Dedifferentiated amniotic fluid mesenchymal stem cell (primary cell): ENCODE measurements around the gene CBY2.
"Not testable (repeated sequence)": the region's sequence is repeated elsewhere in the genome, so short reads cannot be mapped to it uniquely, and the experiment has no call there.

ENCODE experiments used
- DNase-seq: peaks from one replicate; pipeline ENCODE4 v3.0.0-alpha.2; 2016; ENCODE audit errors: extremely low spot score

The CBY2 gene, protein sequence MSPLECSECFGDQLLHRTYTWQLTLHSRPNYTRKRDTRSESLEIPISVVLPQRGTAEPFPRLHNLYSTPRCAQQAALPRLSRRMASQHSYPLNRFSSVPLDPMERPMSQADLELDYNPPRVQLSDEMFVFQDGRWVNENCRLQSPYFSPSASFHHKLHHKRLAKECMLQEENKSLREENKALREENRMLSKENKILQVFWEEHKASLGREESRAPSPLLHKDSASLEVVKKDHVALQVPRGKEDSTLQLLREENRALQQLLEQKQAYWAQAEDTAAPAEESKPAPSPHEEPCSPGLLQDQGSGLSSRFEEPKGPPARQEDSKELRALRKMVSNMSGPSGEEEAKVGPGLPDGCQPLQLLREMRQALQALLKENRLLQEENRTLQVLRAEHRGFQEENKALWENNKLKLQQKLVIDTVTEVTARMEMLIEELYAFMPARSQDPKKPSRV

DNA sequence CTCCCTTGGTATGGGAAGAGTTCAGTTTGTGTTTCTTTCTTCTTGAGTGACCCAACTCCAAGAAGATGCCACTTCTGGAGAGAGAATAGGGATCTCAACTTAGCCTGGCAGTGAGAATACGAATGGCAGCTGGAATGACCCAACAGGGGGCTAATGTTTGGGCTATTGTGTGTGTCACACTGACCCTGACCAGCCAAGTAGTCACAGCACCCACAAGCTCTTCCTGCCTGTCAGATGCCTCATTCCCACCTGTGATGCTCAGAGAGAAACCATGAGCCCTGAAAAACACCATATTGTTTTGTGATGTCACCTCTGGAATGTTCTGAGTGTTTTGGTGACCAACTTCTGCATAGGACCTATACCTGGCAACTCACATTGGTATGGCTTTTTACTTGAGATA, at the start of gene CBY2:
TSS of gene CBY2 (plus strand) at position 233 of the 400 bp plus-strand sequence. CDS start at position 304, 71 bp downstream.
- DNase-seq = no peak

DNA sequence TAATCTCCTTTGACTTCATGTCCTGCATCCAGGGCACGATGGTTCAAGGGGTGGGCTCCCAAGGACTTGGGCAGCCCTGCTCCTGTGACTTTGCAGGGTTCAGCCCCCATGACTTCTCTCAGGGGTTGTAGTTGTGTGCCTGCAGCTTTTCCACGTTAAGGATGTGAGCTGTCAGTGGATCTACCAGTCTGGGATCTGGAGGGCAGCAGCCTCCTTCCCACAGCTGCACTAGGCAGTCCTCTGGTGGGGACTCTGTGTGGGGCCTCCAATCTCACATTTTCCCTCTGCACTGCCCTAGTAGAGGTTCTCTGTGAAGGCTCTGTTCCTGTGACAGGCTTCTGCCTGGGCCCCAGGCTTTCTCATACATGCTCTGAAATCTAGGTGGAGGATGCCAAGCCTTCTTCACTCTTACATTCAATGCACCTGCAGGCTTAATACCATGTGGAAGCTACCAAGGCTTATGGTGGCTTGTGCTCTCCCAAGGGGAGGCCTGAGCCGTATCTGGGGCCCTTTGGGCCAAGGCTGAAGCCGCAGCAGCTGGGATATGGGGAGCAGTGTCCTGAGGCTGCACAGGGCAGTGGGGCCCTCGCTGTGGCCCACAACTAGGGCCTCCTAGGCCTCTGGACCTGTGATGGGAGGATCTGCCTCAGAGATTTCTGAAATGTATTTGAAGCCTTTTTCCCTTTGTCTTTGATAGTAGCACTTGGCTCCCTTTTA, 47.3 kb upstream of the CBY2 start:
- no peak for DNase-seq

DNA sequence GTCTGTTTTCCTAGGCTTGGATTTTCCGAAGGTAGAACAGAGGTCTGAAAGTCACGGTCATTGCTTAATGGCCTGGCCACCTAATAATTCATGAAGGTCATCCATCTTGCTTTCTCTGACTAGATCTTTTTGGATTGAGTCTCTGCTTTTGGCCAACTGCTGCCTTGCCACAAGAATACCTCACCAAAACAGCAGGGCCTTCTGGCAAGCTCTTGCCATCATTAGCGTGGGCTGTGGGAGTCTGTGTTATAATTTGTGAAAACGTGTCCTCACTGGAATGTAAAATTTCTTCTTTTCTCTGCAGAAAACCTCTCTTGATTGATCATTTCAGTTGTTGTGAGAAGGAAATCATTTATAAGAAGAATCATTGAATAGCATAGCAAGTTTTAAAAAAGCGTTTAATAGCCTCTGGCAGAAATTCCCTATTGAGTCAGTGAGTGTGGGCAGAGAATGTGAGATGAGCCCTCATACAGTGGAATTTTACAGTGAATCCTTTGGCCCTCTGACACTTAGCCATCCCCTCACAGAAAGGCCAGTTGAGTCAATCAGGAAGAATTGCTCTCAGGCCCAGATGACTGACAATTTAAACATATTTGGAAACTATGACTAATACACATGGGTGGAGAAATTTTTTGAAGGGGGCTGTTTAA, 43.4 kb upstream of the CBY2 start:
- DNase-seq = peak; percentile 48

DNA sequence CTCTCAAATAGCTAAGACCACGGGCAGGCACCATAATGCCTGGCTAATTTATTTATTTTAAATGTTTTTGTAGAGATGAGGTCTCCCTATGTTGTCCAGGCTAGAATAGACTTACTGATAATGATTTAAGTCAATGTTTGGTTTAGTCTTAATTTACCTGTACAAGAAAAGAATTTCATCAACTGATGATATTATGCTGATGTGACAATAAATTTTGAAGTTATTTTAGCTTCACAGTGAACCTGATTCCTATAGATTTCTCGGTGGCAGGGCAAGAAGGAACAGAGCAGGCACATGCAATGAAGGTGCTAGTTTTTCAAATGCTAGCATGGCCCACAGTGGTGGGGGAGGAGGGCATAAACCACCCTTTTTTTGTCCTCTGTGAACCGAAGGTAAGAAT, 42.6 kb upstream of the CBY2 start:
- no peak for DNase-seq

DNA sequence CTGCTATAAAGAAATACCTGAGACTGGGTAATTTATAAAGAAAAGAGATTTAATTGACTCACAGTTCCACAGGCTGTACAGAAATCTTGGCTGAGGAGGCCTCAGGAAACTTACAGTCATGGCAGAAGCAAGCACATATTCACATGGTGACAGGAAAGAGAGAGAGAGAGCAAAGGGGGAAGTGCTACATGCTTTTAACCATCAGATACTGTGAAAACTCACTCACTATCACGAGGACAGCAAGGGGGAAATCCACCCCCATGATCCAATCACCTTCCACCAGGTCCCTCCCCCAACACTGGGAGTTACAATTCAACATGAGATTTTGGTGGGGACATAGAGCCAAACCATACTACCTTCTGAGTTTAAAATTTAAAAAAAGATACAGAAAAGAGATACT, 41.7 kb upstream of the CBY2 start:
- not testable (repeated sequence) for DNase-seq

DNA sequence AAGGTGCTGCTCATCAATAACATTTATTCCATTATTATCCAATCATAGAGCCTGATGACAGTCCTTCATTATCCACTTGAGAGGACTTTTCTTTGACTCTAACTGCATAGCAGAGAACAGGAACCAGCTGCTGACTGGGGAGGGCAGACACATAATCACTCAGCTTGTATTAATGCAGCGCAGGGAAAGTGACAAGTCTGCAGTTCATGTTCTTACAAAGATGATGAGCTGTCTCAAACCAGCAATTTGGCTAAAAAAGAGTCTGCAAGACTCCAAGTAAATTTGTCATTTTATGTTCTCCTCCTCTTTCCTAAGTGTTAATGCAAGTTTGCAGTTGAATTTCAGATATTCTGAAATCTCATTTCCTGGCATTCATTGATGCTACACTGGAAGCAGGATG, 40.0 kb upstream of the CBY2 start:
- DNase-seq = no peak

DNA sequence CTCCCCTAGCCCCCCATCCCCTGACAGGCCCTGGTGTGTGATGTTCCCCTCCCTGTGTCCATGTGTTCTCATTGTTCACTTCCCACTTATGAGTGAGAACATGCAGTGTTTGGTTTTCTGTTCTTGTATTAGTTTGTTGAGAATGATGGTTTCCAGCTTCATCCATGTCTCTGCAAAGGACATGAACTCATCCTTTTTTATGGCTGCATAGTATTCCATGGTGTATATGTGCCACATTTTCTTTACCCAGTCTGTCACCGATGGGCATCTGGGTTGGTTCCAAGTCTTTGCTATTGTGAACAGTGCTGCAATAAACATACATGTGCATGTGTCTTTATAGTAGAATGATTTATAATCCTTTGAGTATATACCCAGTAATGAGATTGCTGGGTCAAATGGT, 39.2 kb upstream of the CBY2 start:
- not testable (repeated sequence) for DNase-seq

DNA sequence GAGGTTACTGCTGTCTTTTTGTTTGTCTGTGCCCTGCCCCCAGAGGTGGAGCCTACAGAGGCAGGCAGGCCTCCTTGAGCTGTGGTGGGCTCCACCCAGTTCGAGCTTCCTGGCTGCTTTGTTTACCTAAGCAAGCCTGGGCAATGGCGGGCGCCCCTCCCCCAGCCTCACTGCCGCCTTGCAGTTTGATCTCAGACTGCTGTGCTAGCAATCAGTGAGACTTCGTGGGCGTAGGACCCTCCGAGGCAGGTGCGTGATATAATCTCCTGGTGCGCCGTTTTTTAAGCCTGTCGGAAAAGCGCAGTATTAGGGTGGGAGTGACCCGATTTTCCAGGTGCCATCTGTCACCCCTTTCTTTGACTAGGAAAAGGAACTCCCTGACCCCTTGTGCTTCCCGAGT, 32.5 kb upstream of the CBY2 start:
- not testable (repeated sequence) for DNase-seq

DNA sequence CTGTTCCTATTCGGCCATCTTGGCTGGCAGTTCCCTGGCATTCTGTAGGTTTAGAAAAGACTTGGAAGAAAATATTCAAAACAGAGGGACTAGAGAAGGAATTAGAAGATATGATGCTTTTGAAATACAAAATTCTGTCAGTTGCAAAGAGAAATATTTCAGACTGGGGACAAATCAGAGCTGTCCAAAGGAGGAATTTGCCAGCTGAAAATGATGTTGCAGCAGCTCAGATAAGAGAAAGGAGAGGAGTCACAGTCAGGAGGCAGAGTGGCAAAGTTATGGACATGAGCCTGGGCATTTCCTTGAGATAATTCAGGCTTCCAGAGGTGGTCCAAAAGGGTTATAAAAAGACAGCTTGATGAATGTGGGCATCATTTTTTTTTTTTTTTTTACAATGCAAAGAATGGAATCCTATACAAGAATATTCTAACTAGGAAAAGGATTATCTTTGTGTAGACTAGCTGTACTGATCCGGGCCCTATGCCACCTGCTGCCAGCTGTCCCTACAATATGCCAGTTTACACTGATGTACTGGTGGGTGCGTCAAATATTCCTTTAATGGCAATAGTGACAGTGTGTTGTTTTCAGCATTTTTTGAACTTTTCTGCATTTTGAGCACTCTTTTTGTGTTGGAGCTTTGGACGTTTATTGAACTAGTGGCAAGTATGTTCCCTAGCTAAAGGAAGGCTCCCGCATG, 31.8 kb upstream of the CBY2 start:
- DNase-seq = no peak

DNA sequence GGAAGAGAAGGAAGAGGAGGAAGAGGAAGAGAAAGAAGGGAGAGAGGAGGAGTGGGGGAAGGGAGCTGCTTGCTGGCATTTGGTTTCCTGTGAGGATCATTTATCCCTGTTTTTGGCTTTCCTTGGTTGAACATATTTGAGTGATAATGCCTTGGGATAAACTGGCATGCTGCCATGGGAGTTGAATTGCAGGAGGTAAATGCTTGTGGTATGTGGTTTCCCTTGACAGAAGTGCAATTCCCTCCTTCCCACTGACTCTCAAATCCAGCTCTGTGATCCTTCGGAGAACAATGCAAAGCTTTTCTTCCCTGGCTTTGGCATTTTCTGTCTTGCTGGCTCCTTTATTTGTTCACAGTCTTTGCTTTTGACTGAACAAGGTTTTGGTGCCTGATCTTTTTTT, 27.2 kb upstream of the CBY2 start:
- DNase-seq = peak; percentile 69

DNA sequence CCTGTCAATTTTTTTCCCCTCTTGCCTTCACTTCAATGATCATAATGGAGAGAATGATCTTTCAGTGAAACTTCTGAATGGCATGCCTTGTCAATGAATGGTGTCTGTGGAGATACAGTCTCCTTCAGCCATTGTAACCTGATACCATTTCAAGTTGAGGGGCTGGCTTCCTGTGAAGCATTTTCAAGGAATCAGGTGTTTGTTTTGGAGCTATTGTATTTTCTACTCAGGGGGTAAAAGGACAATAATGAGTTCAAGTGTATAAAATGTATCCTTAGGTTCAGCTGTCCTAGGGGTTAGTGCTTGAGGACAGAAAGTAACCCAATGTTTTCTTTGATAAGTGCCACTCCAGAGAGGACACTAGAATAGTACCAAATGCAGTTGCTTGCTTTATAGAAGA, 23.8 kb upstream of the CBY2 start:
- no peak for DNase-seq

DNA sequence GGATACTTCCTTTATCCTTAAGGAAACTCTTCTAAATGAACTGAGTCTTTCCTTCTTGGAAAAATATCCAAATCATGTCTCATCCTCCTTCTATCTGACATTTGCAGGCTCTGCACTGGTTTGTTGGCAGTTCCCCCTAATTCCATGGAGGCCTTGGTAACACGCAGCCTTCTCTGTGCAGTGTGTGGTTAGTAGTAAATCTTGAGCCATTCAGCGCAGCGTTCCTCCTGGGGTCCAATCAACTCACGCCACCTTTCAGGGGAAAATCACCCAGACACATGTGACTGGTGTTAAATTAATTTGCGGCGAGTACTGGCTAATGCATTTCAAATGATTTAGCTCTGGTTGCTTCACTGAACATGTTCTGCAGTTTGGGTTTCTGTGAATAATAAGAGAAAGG, 21.0 kb upstream of the CBY2 start:
- DNase-seq = no peak

DNA sequence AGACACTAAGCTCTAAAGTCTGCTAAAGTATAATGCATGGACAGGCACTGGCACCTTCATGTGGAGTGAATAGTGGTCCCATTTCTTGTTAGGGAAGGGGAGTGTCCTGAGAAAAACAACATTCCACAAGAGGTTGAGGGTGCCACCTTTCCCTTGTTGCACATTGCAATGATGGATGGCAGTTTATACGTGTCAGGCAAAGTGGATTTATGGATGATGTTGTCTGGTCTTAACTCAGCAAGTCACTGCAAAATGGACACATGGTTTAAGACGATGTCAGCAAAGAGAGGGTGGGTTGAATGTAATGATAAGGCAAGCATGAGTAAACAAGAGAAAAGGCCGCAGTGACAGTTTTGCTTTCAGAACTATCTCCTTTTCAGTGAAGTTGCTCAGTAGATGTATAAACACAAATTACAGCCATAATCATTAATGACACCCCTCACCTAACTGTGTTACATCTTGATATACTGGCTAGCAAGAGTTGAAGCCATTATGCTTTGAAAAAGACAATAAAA, 19.6 kb upstream of the CBY2 start:
- no peak for DNase-seq

DNA sequence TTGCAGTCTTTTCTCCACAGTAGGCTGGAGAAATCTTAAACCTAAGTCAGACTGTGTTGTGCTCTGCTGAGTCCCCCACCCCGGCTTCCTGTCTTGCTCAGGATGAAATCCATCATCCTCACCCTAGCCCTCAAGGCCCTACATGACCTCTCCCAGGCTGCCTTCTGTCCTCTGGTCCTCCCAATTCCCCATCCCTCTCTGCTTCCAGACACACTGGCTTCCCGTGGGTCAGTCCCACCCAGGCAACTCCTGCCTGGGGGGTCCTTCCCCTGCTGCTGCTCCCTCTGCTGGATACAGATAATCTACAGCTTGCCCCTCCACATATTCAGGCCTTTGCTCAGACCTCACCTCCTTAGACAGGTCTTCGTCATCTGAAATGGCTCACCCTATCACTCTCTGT, 18.4 kb upstream of the CBY2 start:
- DNase-seq = no peak

DNA sequence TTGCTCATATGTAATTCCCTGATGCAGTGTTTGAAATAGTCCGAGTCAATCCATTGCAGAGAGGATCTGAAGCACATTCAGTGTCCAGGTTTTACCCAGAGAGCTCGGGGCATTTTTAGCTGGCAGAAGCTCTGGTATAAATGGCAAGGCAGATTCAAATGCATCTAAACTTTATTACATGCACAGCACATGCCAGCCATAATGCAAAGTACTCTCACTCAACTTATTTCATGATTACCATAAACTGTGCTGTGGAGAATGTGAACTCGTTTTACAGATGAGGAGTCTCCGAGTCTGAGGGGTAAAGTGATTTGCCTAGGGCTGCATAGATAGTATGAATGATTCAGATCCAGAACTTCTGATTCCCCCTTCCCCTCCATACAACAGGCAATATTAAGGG, 13.5 kb upstream of the CBY2 start:
- DNase-seq = no peak

DNA sequence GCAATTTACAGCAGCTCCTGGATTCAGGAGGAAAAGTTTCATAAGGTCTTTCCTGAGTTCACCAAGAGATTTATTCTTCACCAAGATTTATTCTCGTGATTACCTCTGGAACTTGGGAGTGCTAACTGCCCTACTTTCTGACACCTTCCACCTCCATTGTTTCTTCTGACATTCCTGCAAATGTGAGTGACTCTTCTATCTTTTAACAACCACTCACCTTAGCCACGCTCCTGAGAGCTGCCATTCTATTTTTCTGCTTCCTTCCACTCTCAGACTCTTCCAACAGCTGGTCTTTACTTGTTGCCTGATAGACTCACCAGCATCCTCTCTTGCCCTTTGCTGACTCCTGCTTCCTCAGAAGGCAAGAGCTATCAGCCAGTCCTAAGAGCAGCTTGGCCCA, 11.5 kb upstream of the CBY2 start:
- no peak for DNase-seq

DNA sequence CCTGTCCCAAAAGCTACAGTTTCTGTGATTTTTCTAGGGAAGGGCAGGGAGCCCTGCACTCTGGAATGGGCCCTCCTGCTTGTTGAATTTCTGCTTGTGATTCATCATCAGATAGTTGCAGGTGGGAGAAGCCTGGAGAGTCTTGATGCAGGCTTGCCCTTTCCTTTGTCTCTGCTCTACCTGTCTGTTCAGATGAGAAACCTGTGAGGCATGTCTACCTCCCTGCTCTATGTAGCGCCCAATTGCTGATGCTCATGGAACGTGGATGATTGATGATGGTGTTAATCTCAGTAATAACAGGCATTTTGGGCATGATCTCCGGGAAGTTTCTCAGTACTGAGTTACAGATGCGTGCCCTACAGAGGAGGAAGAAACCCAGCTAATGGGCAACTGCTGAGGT, 10.9 kb upstream of the CBY2 start:
- DNase-seq = no peak

DNA sequence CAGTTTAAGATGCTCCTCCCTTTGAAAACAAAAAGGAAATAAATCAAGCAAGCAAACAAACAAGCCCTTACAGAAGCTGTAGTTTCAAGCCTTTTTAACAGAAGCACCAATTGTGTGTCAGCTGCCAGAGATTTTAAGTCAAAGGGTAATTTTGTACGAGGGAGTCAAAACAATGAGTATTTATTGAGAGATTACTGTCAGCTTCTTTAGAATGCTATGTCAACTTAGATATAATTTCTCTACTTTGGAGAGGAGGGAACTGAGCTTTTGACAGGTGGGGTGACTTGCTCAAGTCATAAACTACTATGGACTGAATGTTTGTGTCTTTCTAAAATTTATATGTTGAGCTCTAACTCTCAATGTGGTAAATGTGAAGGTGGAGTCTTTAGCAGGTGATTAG, 10.5 kb upstream of the CBY2 start:
- DNase-seq = no peak

DNA sequence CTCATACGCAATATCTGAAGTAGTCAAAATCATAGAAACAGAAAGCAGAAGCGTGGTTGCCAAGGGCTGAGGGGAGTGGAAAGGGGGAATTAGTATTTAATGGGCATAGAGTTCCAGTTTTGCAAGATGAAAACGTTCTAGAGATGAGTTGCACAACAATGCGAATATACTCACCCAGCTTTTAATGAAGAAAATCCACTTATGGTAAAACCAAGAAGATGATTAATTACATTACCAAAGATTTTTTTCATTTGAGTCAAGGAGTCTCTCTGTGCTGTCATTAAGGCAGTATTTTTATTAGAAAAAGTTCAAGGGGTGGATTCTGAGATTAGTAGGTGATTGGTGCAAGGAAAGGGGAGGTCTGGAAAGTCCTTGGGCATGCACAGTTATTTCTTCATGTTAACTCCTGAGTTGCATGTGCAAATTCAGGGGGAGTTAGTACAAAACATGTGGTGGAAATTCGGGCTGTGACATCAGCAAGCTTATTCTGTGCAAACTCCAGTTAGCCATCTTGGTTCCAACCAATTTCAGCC, 6.9 kb upstream of the CBY2 start:
- no peak for DNase-seq

DNA sequence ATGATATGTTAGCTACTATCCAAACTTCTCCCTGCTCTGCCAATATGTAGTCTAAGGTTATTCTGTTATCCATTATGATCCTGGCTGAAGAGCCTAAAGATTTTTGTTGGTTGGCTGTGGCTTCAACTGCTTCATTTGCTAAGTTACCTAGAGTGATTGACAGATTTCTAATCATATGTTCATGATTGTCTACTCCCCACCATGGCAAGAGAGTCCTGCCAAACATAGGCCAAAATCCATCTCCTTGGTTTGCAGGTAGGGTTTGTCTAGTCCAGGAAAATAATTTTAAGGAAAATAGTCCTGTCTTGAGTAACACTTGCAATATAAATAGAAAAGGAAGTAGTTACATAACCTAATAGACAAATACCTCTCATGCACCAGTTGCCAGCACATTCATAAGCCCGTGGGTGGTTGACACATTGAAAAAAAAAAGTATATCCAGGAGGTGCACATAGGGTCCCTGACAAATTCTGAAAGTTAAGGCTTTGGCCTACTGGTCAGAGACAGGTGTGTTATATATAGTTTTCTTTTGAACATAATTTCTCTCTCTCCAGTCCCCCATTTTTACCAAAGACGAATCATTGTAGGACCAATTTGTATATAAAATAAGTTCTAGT, 5.4 kb upstream of the CBY2 start:
- DNase-seq = no peak
